PFSK-1 (cell line): ENCODE data around the gene CETN3.

Experiments used
- FOXP2 ChIP-seq: optimal IDR thresholded peaks from 2 replicates; pipeline ENCODE3; 2011; ENCODE audit warnings: borderline replicate concordance, control low read depth, inconsistent platforms; ENCODE audit not compliant: insufficient read depth; ENCODE audit errors: extremely low read length, extremely low read depth
- POLR2AphosphoS5 ChIP-seq: IDR thresholded peaks from 2 replicates; pipeline ENCODE4 v1.6.1; 2012; ENCODE audit warnings: low read depth, mild to moderate bottlenecking, control low read depth, low read length, moderate library complexity
- SIN3A ChIP-seq: IDR thresholded peaks from 2 replicates; pipeline ENCODE4 v1.6.1; 2012; ENCODE audit warnings: mild to moderate bottlenecking, low read length, moderate library complexity, borderline replicate concordance; ENCODE audit not compliant: insufficient read depth
- TAF1 ChIP-seq: IDR thresholded peaks from 2 replicates; pipeline ENCODE4 v1.6.1; 2012; ENCODE audit warnings: low read length, control low read depth, borderline replicate concordance; ENCODE audit not compliant: insufficient read depth
- TF ChIP-seq, protein P1 (sequence below), 2 experiments: IDR thresholded peaks; 2 replicates each; pipeline versions ENCODE4 v1.6.1 to v1.8.0; 2011 to 2012; ENCODE audit warnings: low read depth in 2 of 2, low read length in 2 of 2, control low read depth in 1 of 2, inconsistent platforms in 1 of 2, mild to moderate bottlenecking in 1 of 2, moderate library complexity in 1 of 2; ENCODE audit not compliant: insufficient read depth in 1 of 2

DNA sequence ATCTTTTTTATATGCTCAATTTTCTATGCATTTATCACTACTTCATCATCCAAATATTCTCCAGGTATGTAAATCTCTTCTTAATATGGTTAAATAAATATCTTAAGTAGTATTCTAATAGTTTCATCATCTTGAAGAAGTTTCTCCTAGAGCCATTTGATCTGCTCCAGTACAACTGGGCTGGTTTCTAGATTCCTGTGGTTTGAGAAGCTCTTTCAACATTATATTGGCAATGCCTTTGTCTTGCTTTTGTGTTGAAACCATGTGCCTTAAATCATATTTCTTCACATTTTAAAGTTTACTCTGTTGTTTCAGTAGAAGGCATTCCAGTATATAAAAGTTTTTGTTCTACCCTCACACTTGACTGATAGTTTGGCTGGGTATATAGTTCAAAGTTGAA is 37.4 kb upstream of the CETN3 start:
- TF ChIP-seq, protein P1, sequence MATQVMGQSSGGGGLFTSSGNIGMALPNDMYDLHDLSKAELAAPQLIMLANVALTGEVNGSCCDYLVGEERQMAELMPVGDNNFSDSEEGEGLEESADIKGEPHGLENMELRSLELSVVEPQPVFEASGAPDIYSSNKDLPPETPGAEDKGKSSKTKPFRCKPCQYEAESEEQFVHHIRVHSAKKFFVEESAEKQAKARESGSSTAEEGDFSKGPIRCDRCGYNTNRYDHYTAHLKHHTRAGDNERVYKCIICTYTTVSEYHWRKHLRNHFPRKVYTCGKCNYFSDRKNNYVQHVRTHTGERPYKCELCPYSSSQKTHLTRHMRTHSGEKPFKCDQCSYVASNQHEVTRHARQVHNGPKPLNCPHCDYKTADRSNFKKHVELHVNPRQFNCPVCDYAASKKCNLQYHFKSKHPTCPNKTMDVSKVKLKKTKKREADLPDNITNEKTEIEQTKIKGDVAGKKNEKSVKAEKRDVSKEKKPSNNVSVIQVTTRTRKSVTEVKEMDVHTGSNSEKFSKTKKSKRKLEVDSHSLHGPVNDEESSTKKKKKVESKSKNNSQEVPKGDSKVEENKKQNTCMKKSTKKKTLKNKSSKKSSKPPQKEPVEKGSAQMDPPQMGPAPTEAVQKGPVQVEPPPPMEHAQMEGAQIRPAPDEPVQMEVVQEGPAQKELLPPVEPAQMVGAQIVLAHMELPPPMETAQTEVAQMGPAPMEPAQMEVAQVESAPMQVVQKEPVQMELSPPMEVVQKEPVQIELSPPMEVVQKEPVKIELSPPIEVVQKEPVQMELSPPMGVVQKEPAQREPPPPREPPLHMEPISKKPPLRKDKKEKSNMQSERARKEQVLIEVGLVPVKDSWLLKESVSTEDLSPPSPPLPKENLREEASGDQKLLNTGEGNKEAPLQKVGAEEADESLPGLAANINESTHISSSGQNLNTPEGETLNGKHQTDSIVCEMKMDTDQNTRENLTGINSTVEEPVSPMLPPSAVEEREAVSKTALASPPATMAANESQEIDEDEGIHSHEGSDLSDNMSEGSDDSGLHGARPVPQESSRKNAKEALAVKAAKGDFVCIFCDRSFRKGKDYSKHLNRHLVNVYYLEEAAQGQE (IDR thresholded peaks at IDR 0.05; ENCODE audit: insufficient read depth in 1 of 2, low read depth in 2 of 2, low read length in 2 of 2): no peak
- TF ChIP-seq FOXP2: no peak
- no peak for TF ChIP-seq POLR2AphosphoS5
- TF ChIP-seq SIN3A: no peak
- no peak for TF ChIP-seq TAF1
